ENCODE data around the gene CHST6.

- TF ChIP-seq, protein P1, sequence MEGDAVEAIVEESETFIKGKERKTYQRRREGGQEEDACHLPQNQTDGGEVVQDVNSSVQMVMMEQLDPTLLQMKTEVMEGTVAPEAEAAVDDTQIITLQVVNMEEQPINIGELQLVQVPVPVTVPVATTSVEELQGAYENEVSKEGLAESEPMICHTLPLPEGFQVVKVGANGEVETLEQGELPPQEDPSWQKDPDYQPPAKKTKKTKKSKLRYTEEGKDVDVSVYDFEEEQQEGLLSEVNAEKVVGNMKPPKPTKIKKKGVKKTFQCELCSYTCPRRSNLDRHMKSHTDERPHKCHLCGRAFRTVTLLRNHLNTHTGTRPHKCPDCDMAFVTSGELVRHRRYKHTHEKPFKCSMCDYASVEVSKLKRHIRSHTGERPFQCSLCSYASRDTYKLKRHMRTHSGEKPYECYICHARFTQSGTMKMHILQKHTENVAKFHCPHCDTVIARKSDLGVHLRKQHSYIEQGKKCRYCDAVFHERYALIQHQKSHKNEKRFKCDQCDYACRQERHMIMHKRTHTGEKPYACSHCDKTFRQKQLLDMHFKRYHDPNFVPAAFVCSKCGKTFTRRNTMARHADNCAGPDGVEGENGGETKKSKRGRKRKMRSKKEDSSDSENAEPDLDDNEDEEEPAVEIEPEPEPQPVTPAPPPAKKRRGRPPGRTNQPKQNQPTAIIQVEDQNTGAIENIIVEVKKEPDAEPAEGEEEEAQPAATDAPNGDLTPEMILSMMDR (IDR thresholded peaks at IDR 0.05) = no peak
- TF ChIP-seq POLR2A (IDR thresholded peaks at IDR 0.05) = no peak
These were observed 28.5 kb downstream of the CHST6 start for GRCh38 chr16:75466760-75467159.
